HepG2 (cell line): ENCODE data around the gene TRAP1. TPM values are rescaled to one million over a fixed set of nuclear protein-coding genes. Genes with fewer than 3 reads are reported as not detected.

Experiments used
- PHB2 ChIP-seq: fragments of 450-650 bp; IDR thresholded peaks from 2 replicates; pipeline ENCODE4 v1.6.1; 2018; ENCODE audit not compliant: partially characterized antibody
- RAD21 ChIP-seq: fragments of 450-650 bp; formaldehyde crosslinking; IDR thresholded peaks from 2 replicates; pipeline ENCODE4 v1.5.0; 2020; ENCODE audit warnings: mild to moderate bottlenecking
- TEAD2 ChIP-seq: sonication (generic); formaldehyde crosslinking; IDR thresholded peaks from 2 replicates; pipeline ENCODE4 v1.9.0; 2021; ENCODE audit warnings: missing genetic modification reagents
- ZNF230 ChIP-seq: sonication (generic); formaldehyde crosslinking; IDR thresholded peaks from 2 replicates; pipeline ENCODE4 v1.4.0; 2020; ENCODE audit warnings: mild to moderate bottlenecking, missing genetic modification reagents
- ZNF318 ChIP-seq: sonication (generic); formaldehyde crosslinking; IDR thresholded peaks from 2 replicates; pipeline ENCODE4 v1.4.0; 2020; ENCODE audit warnings: mild to moderate bottlenecking, missing genetic modification reagents
- ZNF362 ChIP-seq: sonication (generic); formaldehyde crosslinking; IDR thresholded peaks from 2 replicates; pipeline ENCODE4 v1.4.0; 2020; ENCODE audit warnings: missing genetic modification reagents, mild to moderate bottlenecking, borderline replicate concordance
- ZNF550 ChIP-seq: sonication (generic); formaldehyde crosslinking; IDR thresholded peaks from 2 replicates; pipeline ENCODE4 v1.4.0; 2020; ENCODE audit warnings: mild to moderate bottlenecking, missing genetic modification reagents, borderline replicate concordance
- polyA plus RNA-seq, 8 experiments: library from polyadenylated mRNA; depleted of rRNA in 3 of 8; stranded (reverse) in 7 of 8; unstranded in 1 of 8; fragments of >200 nt; fragmentation: Illumina TruSeq in 4 of 8; extraction: Trizol in 4 of 8; gene quantifications; 2 replicates each; pipeline versions ENCODE4 v1.2.1 to v1.2.3, GENCODE V29; 2011 to 2016; ENCODE audit warnings: low read depth in 4 of 8, missing spikeins in 1 of 8, mixed read lengths in 1 of 8; ENCODE audit not compliant: insufficient read depth in 1 of 8
- total RNA-seq, 5 experiments: library from RNA; depleted of rRNA; stranded (reverse); fragments of >200 nt; fragmentation: Illumina TruSeq; extraction: Trizol; gene quantifications; 2 replicates each; pipeline ENCODE4 v1.2.3, GENCODE V29; 2016; ENCODE audit warnings: low read depth in 1 of 5
- TF ChIP-seq, protein P1 (sequence below): sonication (generic); formaldehyde crosslinking; IDR thresholded peaks from 2 replicates; pipeline ENCODE4 v1.4.0; 2020; ENCODE audit warnings: missing genetic modification reagents, borderline replicate concordance
- TF ChIP-seq, protein P2 (sequence below): sonication (generic); formaldehyde crosslinking; IDR thresholded peaks from 2 replicates; pipeline ENCODE4 v1.8.1; 2023; ENCODE audit warnings: missing genetic modification reagents, inconsistent platforms, borderline replicate concordance
- TF ChIP-seq, protein P3 (sequence below): IDR thresholded peaks from 2 replicates; pipeline ENCODE4 v1.6.1; 2016; ENCODE audit warnings: mild to moderate bottlenecking, missing biosample characterization, missing genetic modification reagents

The TRAP1 gene
- total and polyA plus RNA-seq, 2 of the 13 experiments (the other 11 are each of a cell fraction or from before 2014, with no cell fraction given) = 127 to 240 TPM

- TF ChIP-seq, protein P1, sequence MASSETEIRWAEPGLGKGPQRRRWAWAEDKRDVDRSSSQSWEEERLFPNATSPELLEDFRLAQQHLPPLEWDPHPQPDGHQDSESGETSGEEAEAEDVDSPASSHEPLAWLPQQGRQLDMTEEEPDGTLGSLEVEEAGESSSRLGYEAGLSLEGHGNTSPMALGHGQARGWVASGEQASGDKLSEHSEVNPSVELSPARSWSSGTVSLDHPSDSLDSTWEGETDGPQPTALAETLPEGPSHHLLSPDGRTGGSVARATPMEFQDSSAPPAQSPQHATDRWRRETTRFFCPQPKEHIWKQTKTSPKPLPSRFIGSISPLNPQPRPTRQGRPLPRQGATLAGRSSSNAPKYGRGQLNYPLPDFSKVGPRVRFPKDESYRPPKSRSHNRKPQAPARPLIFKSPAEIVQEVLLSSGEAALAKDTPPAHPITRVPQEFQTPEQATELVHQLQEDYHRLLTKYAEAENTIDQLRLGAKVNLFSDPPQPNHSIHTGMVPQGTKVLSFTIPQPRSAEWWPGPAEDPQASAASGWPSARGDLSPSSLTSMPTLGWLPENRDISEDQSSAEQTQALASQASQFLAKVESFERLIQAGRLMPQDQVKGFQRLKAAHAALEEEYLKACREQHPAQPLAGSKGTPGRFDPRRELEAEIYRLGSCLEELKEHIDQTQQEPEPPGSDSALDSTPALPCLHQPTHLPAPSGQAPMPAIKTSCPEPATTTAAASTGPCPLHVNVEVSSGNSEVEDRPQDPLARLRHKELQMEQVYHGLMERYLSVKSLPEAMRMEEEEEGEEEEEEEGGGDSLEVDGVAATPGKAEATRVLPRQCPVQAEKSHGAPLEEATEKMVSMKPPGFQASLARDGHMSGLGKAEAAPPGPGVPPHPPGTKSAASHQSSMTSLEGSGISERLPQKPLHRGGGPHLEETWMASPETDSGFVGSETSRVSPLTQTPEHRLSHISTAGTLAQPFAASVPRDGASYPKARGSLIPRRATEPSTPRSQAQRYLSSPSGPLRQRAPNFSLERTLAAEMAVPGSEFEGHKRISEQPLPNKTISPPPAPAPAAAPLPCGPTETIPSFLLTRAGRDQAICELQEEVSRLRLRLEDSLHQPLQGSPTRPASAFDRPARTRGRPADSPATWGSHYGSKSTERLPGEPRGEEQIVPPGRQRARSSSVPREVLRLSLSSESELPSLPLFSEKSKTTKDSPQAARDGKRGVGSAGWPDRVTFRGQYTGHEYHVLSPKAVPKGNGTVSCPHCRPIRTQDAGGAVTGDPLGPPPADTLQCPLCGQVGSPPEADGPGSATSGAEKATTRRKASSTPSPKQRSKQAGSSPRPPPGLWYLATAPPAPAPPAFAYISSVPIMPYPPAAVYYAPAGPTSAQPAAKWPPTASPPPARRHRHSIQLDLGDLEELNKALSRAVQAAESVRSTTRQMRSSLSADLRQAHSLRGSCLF (CRISPR knock-in tag) = no peak
- TF ChIP-seq, protein P2, sequence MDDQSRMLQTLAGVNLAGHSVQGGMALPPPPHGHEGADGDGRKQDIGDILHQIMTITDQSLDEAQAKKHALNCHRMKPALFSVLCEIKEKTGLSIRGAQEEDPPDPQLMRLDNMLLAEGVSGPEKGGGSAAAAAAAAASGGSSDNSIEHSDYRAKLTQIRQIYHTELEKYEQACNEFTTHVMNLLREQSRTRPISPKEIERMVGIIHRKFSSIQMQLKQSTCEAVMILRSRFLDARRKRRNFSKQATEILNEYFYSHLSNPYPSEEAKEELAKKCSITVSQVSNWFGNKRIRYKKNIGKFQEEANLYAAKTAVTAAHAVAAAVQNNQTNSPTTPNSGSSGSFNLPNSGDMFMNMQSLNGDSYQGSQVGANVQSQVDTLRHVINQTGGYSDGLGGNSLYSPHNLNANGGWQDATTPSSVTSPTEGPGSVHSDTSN (CRISPR knock-in tag) = no peak
- TF ChIP-seq ZNF230 (CRISPR knock-in tag) (no peak), TEAD2 (CRISPR knock-in tag) (no peak), ZNF362 (CRISPR knock-in tag) (no peak), ZNF318 (CRISPR knock-in tag) (no peak), PHB2 (no peak), ZNF550 (CRISPR knock-in tag) (no peak), RAD21 (CRISPR knock-in tag) (no peak)
- TF ChIP-seq, protein P3, sequence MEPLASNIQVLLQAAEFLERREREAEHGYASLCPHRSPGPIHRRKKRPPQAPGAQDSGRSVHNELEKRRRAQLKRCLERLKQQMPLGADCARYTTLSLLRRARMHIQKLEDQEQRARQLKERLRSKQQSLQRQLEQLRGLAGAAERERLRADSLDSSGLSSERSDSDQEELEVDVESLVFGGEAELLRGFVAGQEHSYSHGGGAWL (CRISPR knock-in tag) = no peak
Observed at GRCh38 chr16:3646348-3646920, 70.9 kb downstream of the TRAP1 start (continued).
